Gastrocnemius medialis (tissue), 4 donors: Measurements from ENCODE around the gene KCNB1. TPM values are rescaled to one million over a fixed set of nuclear protein-coding genes. Genes with fewer than 3 reads are reported as not detected.

Experiments used
- ATAC-seq, 2 donors: fragments of 150-250 bp; one replicate each; pipeline ENCODE4 v1.9.1; 2016
- DNase-seq, 2 donors: peaks; one replicate each; pipeline ENCODE4 v3.0.0-alpha.2; 2019
- H3K27ac ChIP-seq, 4 donors: fragments of 200-600 bp; sonication (generic); 1 replicate in 1 of 4; 2 replicates in 3 of 4; pipeline ENCODE4 v1.5.1; 2016 to 2018; ENCODE audit warnings: mild to moderate bottlenecking in 2 of 4, moderate library complexity in 1 of 4
- H3K27me3 ChIP-seq, 3 donors: fragments of 200-600 bp; sonication (generic) in 2 of 3; 1 replicate in 1 of 3; 2 replicates in 2 of 3; pipeline versions ENCODE4 v1.5.1 to v1.6.0; 2016 to 2019; ENCODE audit warnings: mild to moderate bottlenecking in 1 of 3, moderate library complexity in 1 of 3
- H3K36me3 ChIP-seq, 2 donors: fragments of 200-600 bp; sonication (generic) in 1 of 2; one replicate each; pipeline ENCODE4 v1.5.1; 2017 to 2018
- H3K4me1 ChIP-seq, 2 donors: fragments of 200-600 bp; sonication (generic) in 1 of 2; one replicate each; pipeline ENCODE4 v1.5.1; 2016 to 2017; ENCODE audit warnings: mild to moderate bottlenecking in 2 of 2
- H3K4me3 ChIP-seq, 4 donors: fragments of 200-600 bp; sonication (generic) in 3 of 4; 1 replicate in 1 of 4; 2 replicates in 3 of 4; pipeline ENCODE4 v1.5.1; 2016 to 2019; ENCODE audit warnings: mild to moderate bottlenecking in 2 of 4
- H3K9me3 ChIP-seq, 3 donors: fragments of 200-600 bp; sonication (generic) in 2 of 3; 1 replicate in 1 of 3; 2 replicates in 2 of 3; pipeline ENCODE4 v1.5.1; 2016 to 2019
- CTCF ChIP-seq, 5 experiments: fragments of 450-650 bp in 3 of 5; fragments of 200-600 bp in 2 of 5; sonication (generic) in 2 of 5; IDR thresholded peaks in 4 of 5; conservative IDR thresholded peaks in 1 of 5; 1 replicate in 4 of 5; 2 replicates in 1 of 5; pipeline ENCODE4 v1.5.1; 2016 to 2019; ENCODE audit warnings: antibody characterized with exemption in 5 of 5, mild to moderate bottlenecking in 3 of 5, moderate library complexity in 3 of 5
- POLR2A ChIP-seq, 2 donors: fragments of 450-650 bp; IDR thresholded peaks; one replicate each; pipeline ENCODE4 v1.6.1; 2017; ENCODE audit warnings: antibody characterized with exemption in 2 of 2, mild to moderate bottlenecking in 2 of 2, moderate library complexity in 2 of 2
- in situ Hi-C, 4 donors: fragments of 200-750 bp; cut with MboI; loops; one replicate each; pipeline versions ENCODE4 v1.15.0 to v1.8.0; 2017; ENCODE audit warnings: low sequenced_read_pairs in 4 of 4
- intact Hi-C: fragments of 100-400 bp; cut with DNase I; formaldehyde crosslinking; loops from one replicate; pipeline ENCODE4 v1.15.1; 2023; ENCODE audit warnings: low total_unique reads
- total RNA-seq, 4 donors: library from RNA; depleted of rRNA; stranded (reverse); fragments of >200 nt; gene quantifications; one replicate each; pipeline versions ENCODE4 v1.1.0 to v1.2.3, GENCODE V29; 2016

KCNB1 gene
- total RNA-seq, 4 donors from 2014 or later, result 6.6 to 34.7 (median 9.4) TPM

- intact Hi-C loops, result no loop called here
- in situ Hi-C loops, result no loop called here
- no peak overlapping the region for H3K4me3 ChIP-seq
- ATAC-seq, result no peak
- peaks cover 26 to 33% of the 10 kb centered on the region in 2 donors for H3K4me1 ChIP-seq
- H3K27ac ChIP-seq, result peak overlapping the region in 2 of 4 donors; percentile 59 to 76
- no peaks in the 10 kb centered on the region for H3K9me3 ChIP-seq
- H3K27me3 ChIP-seq, result no peaks in the 10 kb centered on the region
- DNase-seq, result no peak
- TF ChIP-seq CTCF (IDR thresholded peaks at IDR 0.05 in 4 of 5, conservative IDR thresholded peaks at IDR 0.05 in 1 of 5), result no peak
- no peak for TF ChIP-seq POLR2A (IDR thresholded peaks at IDR 0.05)
- no peaks in the 10 kb centered on the region for H3K36me3 ChIP-seq
Observed at GRCh38 chr20:49445176-49445575, 37.3 kb downstream of the KCNB1 start.

GRCh38 chr20:49444553-49444990, 37.9 kb downstream of the KCNB1 start:
- in situ Hi-C loops, result no loop called here

GRCh38 chr20:49437057-49437456, 45.4 kb downstream of the KCNB1 start:
- Histone ChIP-seq H3K27ac (no peak overlapping the region), H3K27me3 (no peaks in the 10 kb centered on the region), H3K4me3 (no peak overlapping the region), H3K36me3 (no peaks in the 10 kb centered on the region), H3K9me3 (no peaks in the 10 kb centered on the region), H3K4me1 (peaks cover 0 to 6% of the 10 kb centered on the region in 2 donors)
- TF ChIP-seq POLR2A (IDR thresholded peaks at IDR 0.05), result no peak
- no peak for TF ChIP-seq CTCF (IDR thresholded peaks at IDR 0.05 in 4 of 5, conservative IDR thresholded peaks at IDR 0.05 in 1 of 5)
- in situ Hi-C loops (no loop called here), intact Hi-C loops (no loop called here)
- DNase-seq, result no peak
- no peak for ATAC-seq

More at GRCh38 chr20:49444553-49444990, 37.9 kb downstream of the KCNB1 start:
- ATAC-seq (no peak), DNase-seq (no peak)
- Histone ChIP-seq H3K27ac (no peak overlapping the region), H3K36me3 (no peaks in the 10 kb centered on the region), H3K27me3 (no peaks in the 10 kb centered on the region), H3K4me1 (peaks cover 26 to 33% of the 10 kb centered on the region in 2 donors), H3K4me3 (no peak overlapping the region), H3K9me3 (no peaks in the 10 kb centered on the region)
- intact Hi-C loops, result no loop called here
- no peak for TF ChIP-seq CTCF (IDR thresholded peaks at IDR 0.05 in 4 of 5, conservative IDR thresholded peaks at IDR 0.05 in 1 of 5)
- TF ChIP-seq POLR2A (IDR thresholded peaks at IDR 0.05), result no peak

GRCh38 chr20:49435639-49436038, 46.8 kb downstream of the KCNB1 start:
- no peak overlapping the region for H3K4me3 ChIP-seq
- no peak overlapping the region for H3K27ac ChIP-seq
- H3K4me1 ChIP-seq, result peaks cover 0 to 6% of the 10 kb centered on the region in 2 donors
- no peaks in the 10 kb centered on the region for H3K9me3 ChIP-seq
- H3K36me3 ChIP-seq, result no peaks in the 10 kb centered on the region
- DNase-seq (no peak), ATAC-seq (no peak)
- H3K27me3 ChIP-seq, result no peaks in the 10 kb centered on the region
- intact Hi-C loops (no loop called here), in situ Hi-C loops (no loop called here)
- no peak for TF ChIP-seq CTCF (IDR thresholded peaks at IDR 0.05 in 4 of 5, conservative IDR thresholded peaks at IDR 0.05 in 1 of 5)
- no peak for TF ChIP-seq POLR2A (IDR thresholded peaks at IDR 0.05)

- Histone ChIP-seq H3K27ac (no peak overlapping the region), H3K4me3 (no peak overlapping the region), H3K36me3 (no peaks in the 10 kb centered on the region), H3K9me3 (no peaks in the 10 kb centered on the region), H3K4me1 (peaks cover 0 to 6% of the 10 kb centered on the region in 2 donors), H3K27me3 (no peaks in the 10 kb centered on the region)
- TF ChIP-seq POLR2A (IDR thresholded peaks at IDR 0.05) (no peak), CTCF (IDR thresholded peaks at IDR 0.05 in 4 of 5, conservative IDR thresholded peaks at IDR 0.05 in 1 of 5) (no peak)
- in situ Hi-C loops, result no loop called here
- DNase-seq (no peak), ATAC-seq (peak in 1 of 2 donors; percentile 28)
- intact Hi-C loops, result no loop called here
Observed at GRCh38 chr20:49433333-49433732, 49.1 kb downstream of the KCNB1 start.
